ENCODE measurements around the gene DLGAP4.

DLGAP4 gene

GRCh38 chr20:36447101-36447500, 141.0 kb downstream of the DLGAP4 start:
- TF ChIP-seq ZFP3 (CRISPR knock-in tag; IDR thresholded peaks at IDR 0.05) (no peak), CREB5 (CRISPR knock-in tag; IDR thresholded peaks at IDR 0.05; ENCODE audit: low read depth) (no peak), GLIS3 (CRISPR knock-in tag; IDR thresholded peaks at IDR 0.05) (no peak), ZFP30 (CRISPR knock-in tag; IDR thresholded peaks at IDR 0.05) (no peak), ZNF8 (CRISPR knock-in tag; IDR thresholded peaks at IDR 0.05) (no peak), ZNF565 (CRISPR knock-in tag; conservative IDR thresholded peaks at IDR 0.05; ENCODE audit: low read depth) (no peak), TOX (CRISPR knock-in tag; IDR thresholded peaks at IDR 0.05; ENCODE audit: borderline replicate concordance) (no peak), ESRRG (CRISPR knock-in tag; IDR thresholded peaks at IDR 0.05) (no peak), PPARA (CRISPR knock-in tag; IDR thresholded peaks at IDR 0.05; ENCODE audit: borderline replicate concordance) (no peak), RARB (CRISPR knock-in tag; IDR thresholded peaks at IDR 0.05) (no peak), SNAI2 (CRISPR knock-in tag; IDR thresholded peaks at IDR 0.05) (no peak), ARNTL (CRISPR knock-in tag; IDR thresholded peaks at IDR 0.05; ENCODE audit: borderline replicate concordance, low read depth) (no peak), ISL1 (CRISPR knock-in tag; IDR thresholded peaks at IDR 0.05) (no peak), CSRNP3 (CRISPR knock-in tag; IDR thresholded peaks at IDR 0.05) (no peak), TSHZ2 (CRISPR knock-in tag; IDR thresholded peaks at IDR 0.05) (no peak)
- ATAC-seq: no peak

GRCh38 chr20:36449663-36450062, 143.5 kb downstream of the DLGAP4 start:
- no peak for ATAC-seq
- no peak for TF ChIP-seq ESRRG (CRISPR knock-in tag; IDR thresholded peaks at IDR 0.05)
- no peak for TF ChIP-seq GLIS3 (CRISPR knock-in tag; IDR thresholded peaks at IDR 0.05)
- no peak for TF ChIP-seq TSHZ2 (CRISPR knock-in tag; IDR thresholded peaks at IDR 0.05)
- no peak for TF ChIP-seq TOX (CRISPR knock-in tag; IDR thresholded peaks at IDR 0.05; ENCODE audit: borderline replicate concordance)
- no peak for TF ChIP-seq RARB (CRISPR knock-in tag; IDR thresholded peaks at IDR 0.05)
- no peak for TF ChIP-seq CREB5 (CRISPR knock-in tag; IDR thresholded peaks at IDR 0.05; ENCODE audit: low read depth)
- TF ChIP-seq ZFP3 (CRISPR knock-in tag; IDR thresholded peaks at IDR 0.05): no peak
- no peak for TF ChIP-seq SNAI2 (CRISPR knock-in tag; IDR thresholded peaks at IDR 0.05)
- TF ChIP-seq ZC3H10 (CRISPR knock-in tag; IDR thresholded peaks at IDR 0.05): no peak
- no peak for TF ChIP-seq PATZ1 (CRISPR knock-in tag; IDR thresholded peaks at IDR 0.05; ENCODE audit: borderline replicate concordance)
- no peak for TF ChIP-seq CSDC2 (CRISPR knock-in tag; IDR thresholded peaks at IDR 0.05)

- peak; percentile 43 for ATAC-seq
- TF ChIP-seq CSRNP3 (CRISPR knock-in tag; IDR thresholded peaks at IDR 0.05) (no peak), ZNF565 (CRISPR knock-in tag; conservative IDR thresholded peaks at IDR 0.05; ENCODE audit: low read depth) (no peak), CREB5 (CRISPR knock-in tag; IDR thresholded peaks at IDR 0.05; ENCODE audit: low read depth) (no peak), BACH2 (CRISPR knock-in tag; IDR thresholded peaks at IDR 0.05; ENCODE audit: borderline replicate concordance) (no peak), TOX (CRISPR knock-in tag; IDR thresholded peaks at IDR 0.05; ENCODE audit: borderline replicate concordance) (no peak), ZFP30 (CRISPR knock-in tag; IDR thresholded peaks at IDR 0.05) (no peak), ZC3H10 (CRISPR knock-in tag; IDR thresholded peaks at IDR 0.05) (no peak), ZFP3 (CRISPR knock-in tag; IDR thresholded peaks at IDR 0.05) (no peak), GLIS3 (CRISPR knock-in tag; IDR thresholded peaks at IDR 0.05) (no peak), OSR1 (CRISPR knock-in tag; IDR thresholded peaks at IDR 0.05) (no peak), ZNF70 (CRISPR knock-in tag; IDR thresholded peaks at IDR 0.05) (no peak), RARB (CRISPR knock-in tag; IDR thresholded peaks at IDR 0.05) (no peak), ARNTL (CRISPR knock-in tag; IDR thresholded peaks at IDR 0.05; ENCODE audit: borderline replicate concordance, low read depth) (no peak), SNAI2 (CRISPR knock-in tag; IDR thresholded peaks at IDR 0.05) (no peak), CSDC2 (CRISPR knock-in tag; IDR thresholded peaks at IDR 0.05) (no peak), TCF4 (CRISPR knock-in tag; IDR thresholded peaks at IDR 0.05; ENCODE audit: borderline replicate concordance) (no peak)
Observed at GRCh38 chr20:36454332-36454697, 148.2 kb downstream of the DLGAP4 start.

All from SK-N-SH treated with all-trans-retinoic acid at 6 μM for 48 hours (cell line).